PFSK-1 (cell line): ENCODE data around the gene ANKRD34C.

Experiments
- POLR2AphosphoS5 ChIP-seq: IDR thresholded peaks from 2 replicates; pipeline ENCODE4 v1.6.1; 2012; ENCODE audit warnings: low read depth, mild to moderate bottlenecking, control low read depth, low read length, moderate library complexity
- REST ChIP-seq, 2 experiments: IDR thresholded peaks; 2 replicates each; pipeline versions ENCODE4 v1.6.1 to v1.8.0; 2011 to 2012; ENCODE audit warnings: low read depth in 2 of 2, low read length in 2 of 2, control low read depth in 1 of 2, inconsistent platforms in 1 of 2, mild to moderate bottlenecking in 1 of 2, moderate library complexity in 1 of 2; ENCODE audit not compliant: insufficient read depth in 1 of 2
- TAF1 ChIP-seq: IDR thresholded peaks from 2 replicates; pipeline ENCODE4 v1.6.1; 2012; ENCODE audit warnings: low read length, control low read depth, borderline replicate concordance; ENCODE audit not compliant: insufficient read depth

- TF ChIP-seq REST (IDR thresholded peaks at IDR 0.05; ENCODE audit: insufficient read depth in 1 of 2, low read depth in 2 of 2, low read length in 2 of 2) (no peak), POLR2AphosphoS5 (no peak), TAF1 (no peak)
Observed at GRCh38 chr15:79307251-79307650, 24.7 kb downstream of the ANKRD34C start.
